ENCODE results near the gene ZNF124. TPM values are rescaled to one million over a fixed set of nuclear protein-coding genes. Genes with fewer than 3 reads are reported as not detected.

The ZNF124 gene
- total and polyA plus RNA-seq, 2 of the 13 experiments (the other 11 are each of a cell fraction or from before 2014, with no cell fraction given): 9.7 to 134 TPM

DNA sequence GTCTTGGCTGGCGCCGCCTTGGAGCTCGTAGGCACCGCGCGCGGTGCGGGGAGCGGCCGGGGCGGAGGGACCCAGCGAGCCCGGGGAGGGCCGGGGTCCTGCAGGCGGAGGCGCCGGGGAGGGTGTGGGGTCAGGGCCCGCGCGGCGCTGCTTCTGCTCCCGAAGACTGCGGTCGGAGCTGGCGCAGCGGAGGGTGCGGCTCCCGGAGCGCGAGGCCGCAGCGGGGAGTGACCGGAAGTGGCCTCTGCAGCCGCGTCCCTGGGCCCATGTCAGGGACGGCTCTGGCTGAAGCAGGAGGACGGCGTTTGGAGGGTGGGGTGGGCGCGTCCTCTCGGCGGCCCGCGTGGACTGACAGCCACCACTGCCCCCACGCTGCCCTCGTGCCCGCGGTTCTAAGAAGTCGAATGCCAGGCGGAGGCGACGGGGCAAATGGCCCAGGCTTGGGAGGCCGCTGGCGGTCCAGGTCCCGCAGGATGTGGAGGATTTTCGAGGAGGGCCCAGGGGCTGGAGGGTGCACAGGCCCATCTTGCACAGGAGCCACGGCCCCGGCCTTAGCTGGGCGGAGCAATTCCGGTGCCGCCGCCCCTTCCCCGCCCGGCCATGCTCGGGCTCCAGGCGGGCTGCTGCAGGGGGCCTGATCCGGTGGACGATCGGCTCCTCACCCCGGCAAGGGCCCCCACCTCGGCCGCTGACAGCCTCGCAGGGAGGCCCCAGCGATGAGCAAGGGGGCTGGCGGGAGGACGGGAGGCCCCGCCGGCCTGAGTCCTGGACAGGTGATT is 59.9 kb downstream of the ZNF124 start (continued):
- no peak for TF ChIP-seq ZNF10 (CRISPR knock-in tag; IDR thresholded peaks at IDR 0.05; ENCODE audit: borderline replicate concordance, low read depth)
- peak; percentile 58; the same call in 1 of the 2 replicates for TF ChIP-seq ZNF335 (CRISPR knock-in tag; IDR thresholded peaks at IDR 0.05)
- TF ChIP-seq, protein P1, sequence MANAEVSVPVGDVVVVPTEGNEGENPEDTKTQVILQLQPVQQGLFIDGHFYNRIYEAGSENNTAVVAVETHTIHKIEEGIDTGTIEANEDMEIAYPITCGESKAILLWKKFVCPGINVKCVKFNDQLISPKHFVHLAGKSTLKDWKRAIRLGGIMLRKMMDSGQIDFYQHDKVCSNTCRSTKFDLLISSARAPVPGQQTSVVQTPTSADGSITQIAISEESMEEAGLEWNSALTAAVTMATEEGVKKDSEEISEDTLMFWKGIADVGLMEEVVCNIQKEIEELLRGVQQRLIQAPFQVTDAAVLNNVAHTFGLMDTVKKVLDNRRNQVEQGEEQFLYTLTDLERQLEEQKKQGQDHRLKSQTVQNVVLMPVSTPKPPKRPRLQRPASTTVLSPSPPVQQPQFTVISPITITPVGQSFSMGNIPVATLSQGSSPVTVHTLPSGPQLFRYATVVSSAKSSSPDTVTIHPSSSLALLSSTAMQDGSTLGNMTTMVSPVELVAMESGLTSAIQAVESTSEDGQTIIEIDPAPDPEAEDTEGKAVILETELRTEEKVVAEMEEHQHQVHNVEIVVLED (CRISPR knock-in tag; IDR thresholded peaks at IDR 0.05; ENCODE audit: borderline replicate concordance): peak; percentile 72; the same call in 1 of the 2 replicates
- TF ChIP-seq, protein P2, sequence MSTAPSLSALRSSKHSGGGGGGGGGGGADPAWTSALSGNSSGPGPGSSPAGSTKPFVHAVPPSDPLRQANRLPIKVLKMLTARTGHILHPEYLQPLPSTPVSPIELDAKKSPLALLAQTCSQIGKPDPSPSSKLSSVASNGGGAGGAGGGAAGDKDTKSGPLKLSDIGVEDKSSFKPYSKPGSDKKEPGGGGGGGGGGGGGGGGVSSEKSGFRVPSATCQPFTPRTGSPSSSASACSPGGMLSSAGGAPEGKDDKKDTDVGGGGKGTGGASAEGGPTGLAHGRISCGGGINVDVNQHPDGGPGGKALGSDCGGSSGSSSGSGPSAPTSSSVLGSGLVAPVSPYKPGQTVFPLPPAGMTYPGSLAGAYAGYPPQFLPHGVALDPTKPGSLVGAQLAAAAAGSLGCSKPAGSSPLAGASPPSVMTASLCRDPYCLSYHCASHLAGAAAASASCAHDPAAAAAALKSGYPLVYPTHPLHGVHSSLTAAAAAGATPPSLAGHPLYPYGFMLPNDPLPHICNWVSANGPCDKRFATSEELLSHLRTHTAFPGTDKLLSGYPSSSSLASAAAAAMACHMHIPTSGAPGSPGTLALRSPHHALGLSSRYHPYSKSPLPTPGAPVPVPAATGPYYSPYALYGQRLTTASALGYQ (CRISPR knock-in tag; IDR thresholded peaks at IDR 0.05): no peak
- TF ChIP-seq SIN3A (IDR thresholded peaks at IDR 0.05; ENCODE audit: borderline replicate concordance, low read depth, low read length): 0 out of 2 replicates have a peak, but pooled peaks have one; percentile 41
- TF ChIP-seq SMARCC2 (IDR thresholded peaks at IDR 0.05): no peak
- no peak for TF ChIP-seq ZNF589 (CRISPR knock-in tag; conservative IDR thresholded peaks at IDR 0.05)
- no peak for TF ChIP-seq ZNF780A (CRISPR knock-in tag; IDR thresholded peaks at IDR 0.05)
- TF ChIP-seq, protein P3, sequence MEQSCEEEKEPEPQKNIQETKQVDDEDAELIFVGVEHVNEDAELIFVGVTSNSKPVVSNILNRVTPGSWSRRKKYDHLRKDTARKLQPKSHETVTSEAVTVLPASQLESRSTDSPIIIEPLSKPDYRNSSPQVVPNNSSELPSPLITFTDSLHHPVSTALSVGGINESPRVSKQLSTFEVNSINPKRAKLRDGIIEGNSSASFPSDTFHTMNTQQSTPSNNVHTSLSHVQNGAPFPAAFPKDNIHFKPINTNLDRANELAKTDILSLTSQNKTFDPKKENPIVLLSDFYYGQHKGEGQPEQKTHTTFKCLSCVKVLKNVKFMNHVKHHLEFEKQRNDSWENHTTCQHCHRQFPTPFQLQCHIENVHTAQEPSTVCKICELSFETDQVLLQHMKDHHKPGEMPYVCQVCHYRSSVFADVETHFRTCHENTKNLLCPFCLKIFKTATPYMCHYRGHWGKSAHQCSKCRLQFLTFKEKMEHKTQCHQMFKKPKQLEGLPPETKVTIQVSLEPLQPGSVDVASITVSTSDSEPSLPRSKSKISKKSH (CRISPR knock-in tag; IDR thresholded peaks at IDR 0.05; ENCODE audit: borderline replicate concordance): peak; percentile 65
- TF ChIP-seq ARNT2 (CRISPR knock-in tag; IDR thresholded peaks at IDR 0.05; ENCODE audit: low read depth): 0 out of 2 replicates have a peak, but pooled peaks have one; percentile 79
- TF ChIP-seq ZNF598 (CRISPR knock-in tag; IDR thresholded peaks at IDR 0.05; ENCODE audit: borderline replicate concordance): peak; percentile 53; the same call in 1 of the 2 replicates
- TF ChIP-seq, protein P4, sequence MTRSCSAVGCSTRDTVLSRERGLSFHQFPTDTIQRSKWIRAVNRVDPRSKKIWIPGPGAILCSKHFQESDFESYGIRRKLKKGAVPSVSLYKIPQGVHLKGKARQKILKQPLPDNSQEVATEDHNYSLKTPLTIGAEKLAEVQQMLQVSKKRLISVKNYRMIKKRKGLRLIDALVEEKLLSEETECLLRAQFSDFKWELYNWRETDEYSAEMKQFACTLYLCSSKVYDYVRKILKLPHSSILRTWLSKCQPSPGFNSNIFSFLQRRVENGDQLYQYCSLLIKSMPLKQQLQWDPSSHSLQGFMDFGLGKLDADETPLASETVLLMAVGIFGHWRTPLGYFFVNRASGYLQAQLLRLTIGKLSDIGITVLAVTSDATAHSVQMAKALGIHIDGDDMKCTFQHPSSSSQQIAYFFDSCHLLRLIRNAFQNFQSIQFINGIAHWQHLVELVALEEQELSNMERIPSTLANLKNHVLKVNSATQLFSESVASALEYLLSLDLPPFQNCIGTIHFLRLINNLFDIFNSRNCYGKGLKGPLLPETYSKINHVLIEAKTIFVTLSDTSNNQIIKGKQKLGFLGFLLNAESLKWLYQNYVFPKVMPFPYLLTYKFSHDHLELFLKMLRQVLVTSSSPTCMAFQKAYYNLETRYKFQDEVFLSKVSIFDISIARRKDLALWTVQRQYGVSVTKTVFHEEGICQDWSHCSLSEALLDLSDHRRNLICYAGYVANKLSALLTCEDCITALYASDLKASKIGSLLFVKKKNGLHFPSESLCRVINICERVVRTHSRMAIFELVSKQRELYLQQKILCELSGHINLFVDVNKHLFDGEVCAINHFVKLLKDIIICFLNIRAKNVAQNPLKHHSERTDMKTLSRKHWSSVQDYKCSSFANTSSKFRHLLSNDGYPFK (CRISPR knock-in tag; IDR thresholded peaks at IDR 0.05; ENCODE audit: borderline replicate concordance): peak; percentile 64; the same call in 1 of the 2 replicates
- TF ChIP-seq NCOR1 (IDR thresholded peaks at IDR 0.05; ENCODE audit: borderline replicate concordance, low read length): no peak

All from HepG2 (cell line).